ENCODE measurements around the gene FGF2.
"Not testable (repeated sequence)": the region's sequence is repeated elsewhere in the genome, so short reads cannot be mapped to it uniquely, and the experiment has no call there.

The FGF2 gene

GRCh38 chr4:122797405-122798094 is 29.1 kb upstream of the FGF2 start:
- 0 out of 2 replicates have a peak overlapping the region, but pooled peaks have one; percentile 1 for H3K4me3 ChIP-seq (replicated peaks; ENCODE audit: low read depth, low read length)
- DNase-seq (ENCODE audit: extremely low read depth, low read depth), result no peak
- TF ChIP-seq, protein P1, sequence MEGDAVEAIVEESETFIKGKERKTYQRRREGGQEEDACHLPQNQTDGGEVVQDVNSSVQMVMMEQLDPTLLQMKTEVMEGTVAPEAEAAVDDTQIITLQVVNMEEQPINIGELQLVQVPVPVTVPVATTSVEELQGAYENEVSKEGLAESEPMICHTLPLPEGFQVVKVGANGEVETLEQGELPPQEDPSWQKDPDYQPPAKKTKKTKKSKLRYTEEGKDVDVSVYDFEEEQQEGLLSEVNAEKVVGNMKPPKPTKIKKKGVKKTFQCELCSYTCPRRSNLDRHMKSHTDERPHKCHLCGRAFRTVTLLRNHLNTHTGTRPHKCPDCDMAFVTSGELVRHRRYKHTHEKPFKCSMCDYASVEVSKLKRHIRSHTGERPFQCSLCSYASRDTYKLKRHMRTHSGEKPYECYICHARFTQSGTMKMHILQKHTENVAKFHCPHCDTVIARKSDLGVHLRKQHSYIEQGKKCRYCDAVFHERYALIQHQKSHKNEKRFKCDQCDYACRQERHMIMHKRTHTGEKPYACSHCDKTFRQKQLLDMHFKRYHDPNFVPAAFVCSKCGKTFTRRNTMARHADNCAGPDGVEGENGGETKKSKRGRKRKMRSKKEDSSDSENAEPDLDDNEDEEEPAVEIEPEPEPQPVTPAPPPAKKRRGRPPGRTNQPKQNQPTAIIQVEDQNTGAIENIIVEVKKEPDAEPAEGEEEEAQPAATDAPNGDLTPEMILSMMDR (IDR thresholded peaks at IDR 0.05; ENCODE audit: low read depth, low read length, missing control alignments), result no peak

DNA sequence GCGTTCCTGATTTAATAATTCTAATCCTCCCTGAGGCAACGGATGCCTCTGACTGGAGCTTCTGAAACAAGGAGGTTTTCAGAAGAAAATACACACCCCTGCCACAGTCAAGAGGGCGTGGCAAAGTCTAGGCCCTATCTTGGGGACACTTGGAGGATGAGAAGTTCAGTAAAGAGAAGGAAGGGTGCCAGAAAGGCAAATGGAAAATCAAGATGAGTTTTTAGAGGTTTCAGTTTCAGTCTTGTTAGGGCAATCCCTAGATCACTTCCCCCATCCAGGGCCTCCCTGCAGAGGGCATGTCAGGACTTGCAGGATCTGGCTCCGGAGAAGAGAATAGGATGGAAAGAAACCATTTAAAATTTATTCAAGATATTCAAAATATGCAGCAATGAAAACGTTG is 28.5 kb upstream of the FGF2 start:
- TF ChIP-seq, protein P1 (IDR thresholded peaks at IDR 0.05; ENCODE audit: low read depth, low read length, missing control alignments), result no peak
- DNase-seq (ENCODE audit: extremely low read depth, low read depth), result peak; percentile 93
- 0 out of 2 replicates have a peak overlapping the region, but pooled peaks have one; percentile 1 for H3K4me3 ChIP-seq (replicated peaks; ENCODE audit: low read depth, low read length)

- DNase-seq (ENCODE audit: extremely low read depth, low read depth), result no peak
- TF ChIP-seq, protein P1 (IDR thresholded peaks at IDR 0.05; ENCODE audit: low read depth, low read length, missing control alignments), result no peak
- no peak overlapping the region for H3K4me3 ChIP-seq (replicated peaks; ENCODE audit: low read depth, low read length)
Observed at GRCh38 chr4:122798917-122799316, 27.7 kb upstream of the FGF2 start.

DNA sequence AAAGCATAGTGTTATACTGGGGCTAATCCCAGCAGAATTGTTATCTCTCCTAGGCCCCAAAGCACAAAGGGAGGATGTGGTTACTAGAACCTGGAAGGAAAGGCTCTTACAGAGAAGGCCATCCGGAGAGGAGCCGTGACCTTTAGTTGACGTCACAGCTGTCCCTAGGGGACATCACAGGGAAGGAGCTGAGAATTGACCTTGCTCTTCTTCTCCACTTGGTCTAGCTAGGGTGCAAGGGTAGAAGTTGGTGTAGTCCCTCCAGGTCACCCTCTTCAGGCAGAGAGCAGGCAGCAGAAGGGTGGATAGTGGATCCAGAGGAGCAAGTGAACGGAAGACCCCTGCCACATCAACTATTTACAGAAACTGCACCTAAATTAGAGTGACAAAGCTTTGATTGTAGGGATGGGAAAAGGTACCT is 22.8 kb upstream of the FGF2 start:
- no peak for DNase-seq (ENCODE audit: extremely low read depth, low read depth)
- TF ChIP-seq, protein P1 (IDR thresholded peaks at IDR 0.05; ENCODE audit: low read depth, low read length, missing control alignments), result no peak
- no peak overlapping the region for H3K4me3 ChIP-seq (replicated peaks; ENCODE audit: low read depth, low read length)

GRCh38 chr4:122806981-122807679 is 19.5 kb upstream of the FGF2 start:
- DNase-seq (ENCODE audit: extremely low read depth, low read depth), result no peak
- TF ChIP-seq, protein P1 (IDR thresholded peaks at IDR 0.05; ENCODE audit: low read depth, low read length, missing control alignments), result no peak
- no peak overlapping the region for H3K4me3 ChIP-seq (replicated peaks; ENCODE audit: low read depth, low read length)

- TF ChIP-seq, protein P1 (IDR thresholded peaks at IDR 0.05; ENCODE audit: low read depth, low read length, missing control alignments), result no peak
- H3K4me3 ChIP-seq (replicated peaks; ENCODE audit: low read depth, low read length), result no peak overlapping the region
- DNase-seq (ENCODE audit: extremely low read depth, low read depth), result no peak
Observed at GRCh38 chr4:122810669-122811068, 16.0 kb upstream of the FGF2 start.

- not testable (repeated sequence) for DNase-seq (ENCODE audit: extremely low read depth, low read depth); H3K4me3 ChIP-seq (replicated peaks; ENCODE audit: low read depth, low read length)
Observed at GRCh38 chr4:122811781-122812180, 14.8 kb upstream of the FGF2 start.

DNA sequence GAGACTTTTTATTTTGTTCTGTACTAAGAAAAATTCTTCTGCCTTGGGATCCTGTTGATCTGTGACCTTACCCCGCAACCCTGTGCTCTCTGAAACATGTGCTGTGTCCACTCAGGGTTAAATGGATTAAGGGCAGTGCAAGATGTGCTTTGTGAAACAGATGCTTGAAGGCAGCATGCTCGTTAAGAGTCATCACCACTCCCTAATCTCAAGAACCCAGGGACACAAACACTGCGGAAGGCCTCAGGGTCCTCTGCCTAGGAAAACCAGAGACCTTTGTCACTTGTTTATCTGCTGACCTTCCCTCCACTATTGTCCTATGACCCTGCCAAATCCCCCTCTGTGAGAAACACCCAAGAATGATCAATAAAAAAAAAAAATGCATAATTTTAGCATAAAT is 13.8 kb upstream of the FGF2 start:
- not testable (repeated sequence) for H3K4me3 ChIP-seq (replicated peaks; ENCODE audit: low read depth, low read length); DNase-seq (ENCODE audit: extremely low read depth, low read depth)

All from HFF-Myc (cell line).